B cell (primary cell): Measurements from ENCODE around the gene CAMSAP2. TPM values are rescaled to one million over a fixed set of nuclear protein-coding genes. Genes with fewer than 3 reads are reported as not detected.

Experiments
- ATAC-seq: fragments of 200-7000 bp; cut with Tn5 transposase; one replicate; pipeline ENCODE4 v1.10.0; 2021; ENCODE audit warnings: low read depth, mild to moderate bottlenecking, moderate number of reproducible peaks, moderate library complexity
- CTCF ChIA-PET: fragments of 350-600 bp; sonication (Branson Sonifier 250); formaldehyde crosslinking; loops from one replicate; lab custom pipeline; 2021; ENCODE audit warnings: antibody characterized with exemption, inconsistent platforms; lab: Charles Lee
- POLR2A ChIA-PET: fragments of 350-600 bp; sonication (Branson Sonifier 250); formaldehyde crosslinking; loops from one replicate; lab custom pipeline; 2021; ENCODE audit warnings: antibody characterized with exemption; lab: Charles Lee
- DNase-seq: peaks from one replicate; pipeline ENCODE4 v3.0.0; 2013
- H2AFZ ChIP-seq: 2 replicates; pipeline ENCODE4 v1.6.1; 2012; ENCODE audit warnings: mild to moderate bottlenecking, low read depth, low read length; ENCODE audit not compliant: insufficient read depth, poor library complexity, severe bottlenecking
- H3K27ac ChIP-seq, 2 donors: 1 replicate in 1 of 2; 2 replicates in 1 of 2; pipeline ENCODE4 v1.5.1; 2012 to 2013; ENCODE audit warnings: low read length in 2 of 2, mild to moderate bottlenecking in 2 of 2, moderate library complexity in 1 of 2
- H3K27me3 ChIP-seq, 4 experiments: fragments of 200-600 bp in 1 of 4; sonication (generic) in 1 of 4; replicated peaks in 1 of 4; 1 replicate in 2 of 4; 2 replicates in 2 of 4; pipeline versions ENCODE4 v1.6.1 to v1.7.0; 2013 to 2016; ENCODE audit warnings: low read length in 3 of 4, mild to moderate bottlenecking in 2 of 4, mixed read lengths in 1 of 4, moderate library complexity in 1 of 4; ENCODE audit not compliant: insufficient read depth in 4 of 4, control insufficient read depth in 3 of 4; ENCODE audit errors: control extremely low read depth in 1 of 4
- H3K36me3 ChIP-seq, 2 experiments: replicated peaks in 1 of 2; 1 replicate in 1 of 2; 2 replicates in 1 of 2; pipeline versions ENCODE4 v1.6.1 to v1.7.1; 2013; ENCODE audit warnings: low read length in 1 of 2; ENCODE audit not compliant: insufficient read depth in 2 of 2, control insufficient read depth in 1 of 2; ENCODE audit errors: control extremely low read depth in 1 of 2, extremely low read depth in 1 of 2
- H3K4me1 ChIP-seq, 2 donors: fragments of 200-600 bp in 1 of 2; sonication (generic) in 1 of 2; 1 replicate in 1 of 2; 2 replicates in 1 of 2; pipeline versions ENCODE4 v1.5.1 to v1.6.1; 2013 to 2017; ENCODE audit warnings: low read length in 2 of 2; ENCODE audit not compliant: control insufficient read depth in 2 of 2, insufficient read depth in 2 of 2
- H3K4me2 ChIP-seq: replicated peaks from 2 replicates; pipeline ENCODE3; 2012; ENCODE audit warnings: mild to moderate bottlenecking, low read depth, low read length; ENCODE audit not compliant: poor library complexity, severe bottlenecking
- H3K4me3 ChIP-seq, 5 experiments: fragments of 200-600 bp in 1 of 5; sonication (generic) in 1 of 5; 1 replicate in 3 of 5; 2 replicates in 2 of 5; pipeline versions ENCODE4 v1.5.1 to v1.7.0; 2011 to 2016; ENCODE audit warnings: low read length in 4 of 5, mild to moderate bottlenecking in 4 of 5, low read depth in 2 of 5, control low read depth in 1 of 5, moderate library complexity in 1 of 5; ENCODE audit not compliant: insufficient read depth in 1 of 5; ENCODE audit errors: control extremely low read depth in 1 of 5, extremely low read depth in 1 of 5
- H3K79me2 ChIP-seq: fragments of 200-600 bp; sonication (generic); one replicate; pipeline ENCODE4 v1.6.0; 2016; ENCODE audit warnings: low read length; ENCODE audit not compliant: control insufficient read depth, insufficient read depth
- H3K9ac ChIP-seq: fragments of 200-600 bp; sonication (generic); 2 replicates; pipeline ENCODE4 v1.6.1; 2017; ENCODE audit warnings: mild to moderate bottlenecking, low read length, moderate library complexity
- H3K9me3 ChIP-seq, 3 donors: one replicate each; pipeline versions ENCODE4 v1.6.1 to v1.7.1; 2013; ENCODE audit warnings: low read length in 2 of 3; ENCODE audit not compliant: control insufficient read depth in 2 of 3, insufficient read depth in 1 of 3; ENCODE audit errors: control extremely low read depth in 1 of 3
- H4K20me1 ChIP-seq: 2 replicates; pipeline ENCODE4 v1.6.0; 2012; ENCODE audit warnings: mild to moderate bottlenecking, low read length; ENCODE audit not compliant: insufficient read depth, control insufficient read depth, poor library complexity, severe bottlenecking
- H3K27ac Mint-ChIP-seq: one replicate; pipeline ENCODE4 v1.8.0; 2021; ENCODE audit warnings: mixed read lengths
- H3K27me3 Mint-ChIP-seq: one replicate; pipeline ENCODE4 v1.8.0; 2021; ENCODE audit warnings: mixed read lengths
- H3K4me1 Mint-ChIP-seq: one replicate; pipeline ENCODE4 v1.8.0; 2021; ENCODE audit warnings: mixed read lengths
- H3K4me3 Mint-ChIP-seq: one replicate; pipeline ENCODE4 v1.8.0; 2021; ENCODE audit warnings: mixed read lengths
- H3K9me3 Mint-ChIP-seq: one replicate; pipeline ENCODE4 v1.8.0; 2022; ENCODE audit warnings: mixed read lengths; ENCODE audit not compliant: insufficient read depth
- CTCF ChIP-seq: fragments of 200-600 bp; IDR thresholded peaks from one replicate; pipeline ENCODE4 v1.8.0; 2022; ENCODE audit warnings: antibody characterized with exemption, mild to moderate bottlenecking
- EZH2 ChIP-seq: IDR thresholded peaks from 2 replicates; pipeline ENCODE4 v1.6.1; 2012; ENCODE audit warnings: borderline replicate concordance, low read depth, mild to moderate bottlenecking, moderate library complexity, low read length; ENCODE audit not compliant: insufficient read depth, poor library complexity, severe bottlenecking
- WGBS: methylation state at CpG from one replicate; pipeline ENCODE4 v1.1.5; 2013; ENCODE audit warnings: missing lambda C conversion rate; ENCODE audit not compliant: insufficient coverage; 5-methylcytosine and 5-hydroxymethylcytosine counted together
- intact Hi-C: fragments of 100-400 bp; cut with micrococcal nuclease; formaldehyde crosslinking; loops from one replicate; pipeline ENCODE4 v1.10.0; 2022
- polyA plus RNA-seq: library from polyadenylated mRNA; depleted of rRNA; stranded (reverse); fragments of >200 nt; gene quantifications from 2 replicates; pipeline ENCODE4 v1.2.3, GENCODE V29; 2012
- total RNA-seq, 2 donors: library from RNA; stranded (reverse); fragments of 120-200 nt in 1 of 2; gene quantifications; 1 replicate in 1 of 2; 2 replicates in 1 of 2; pipeline versions ENCODE4 v1.2.3 to v1.2.4, GENCODE V29; 2013 to 2022

The CAMSAP2 gene
- total and polyA plus RNA-seq, 2 donors (not counting 1 experiment from before 2014, with no cell fraction given) = 0.10 to 2.1 TPM

GRCh38 chr1:200875416-200875815 lies 136.7 kb downstream of the CAMSAP2 start:
- Histone ChIP-seq H3K36me3 (no peaks in the 10 kb centered on the region), H2AFZ (no peak overlapping the region), H3K4me1 (peaks cover 30 to 42% of the 10 kb centered on the region in 2 donors), H3K4me3 (no peak overlapping the region), H3K9ac (no peak overlapping the region), H3K27ac (no peak overlapping the region), H4K20me1 (no peaks in the 10 kb centered on the region), H3K4me2 (no peak overlapping the region), H3K27me3 (peaks cover 0 to 28% (median 4%) of the 10 kb centered on the region in 4 experiments), H3K9me3 (no peaks in the 10 kb centered on the region), H3K79me2 (no peaks in the 10 kb centered on the region)
- H3K27ac Mint-ChIP-seq = no peak overlapping the region
- intact Hi-C loops = no loop called here
- ATAC-seq (no peak), DNase-seq (no peak)
- CTCF ChIA-PET = no interaction called here
- peaks cover 18% of the 10 kb centered on the region for H3K27me3 Mint-ChIP-seq
- H3K9me3 Mint-ChIP-seq = no peaks in the 10 kb centered on the region
- WGBS = 91% methylated on average over 5 of the region's 5 CpGs
- POLR2A ChIA-PET = no interaction called here
- TF ChIP-seq EZH2 = no peak
- H3K4me3 Mint-ChIP-seq = peak overlapping the region; percentile 44
- peaks cover 37% of the 10 kb centered on the region for H3K4me1 Mint-ChIP-seq

- intact Hi-C loops = no loop called here
- Mint-ChIP-seq H3K27me3 (peaks cover 16% of the 10 kb centered on the region), H3K4me1 (peaks cover 24% of the 10 kb centered on the region), H3K27ac (no peak overlapping the region), H3K9me3 (no peaks in the 10 kb centered on the region), H3K4me3 (no peak overlapping the region)
- H2AFZ ChIP-seq = no peak overlapping the region
- H3K36me3 ChIP-seq = no peaks in the 10 kb centered on the region
- ATAC-seq (no peak), DNase-seq (no peak)
- H3K4me3 ChIP-seq = no peak overlapping the region
- peaks cover 0 to 28% (median 4%) of the 10 kb centered on the region in 4 experiments for H3K27me3 ChIP-seq
- no peaks in the 10 kb centered on the region for H3K79me2 ChIP-seq
- H3K27ac ChIP-seq = no peak overlapping the region
- H3K4me1 ChIP-seq = peaks cover 15 to 26% of the 10 kb centered on the region in 2 donors
- no peak for TF ChIP-seq CTCF
- no peak for TF ChIP-seq EZH2
- ChIA-PET POLR2A (interaction anchor here (0.7 kb wide), 1 partner anchor 9 kb away, joined by 5 read pairs; no protein-coding TSS in a partner anchor), CTCF (no interaction called here)
- H3K4me2 ChIP-seq = no peak overlapping the region
- no peaks in the 10 kb centered on the region for H3K9me3 ChIP-seq
- 96% methylated on average over 3 of the region's 3 CpGs for whole genome bisulfite sequencing
- no peaks in the 10 kb centered on the region for H4K20me1 ChIP-seq
- H3K9ac ChIP-seq = no peak overlapping the region
Observed at GRCh38 chr1:200877010-200877409, 138.3 kb downstream of the CAMSAP2 start.
